Colonic mucosa (tissue), 4 donors: Measurements from ENCODE around the gene SOX5. TPM values are rescaled to one million over a fixed set of nuclear protein-coding genes. Genes with fewer than 3 reads are reported as not detected.
"Not testable (repeated sequence)": the region's sequence is repeated elsewhere in the genome, so short reads cannot be mapped to it uniquely, and the experiment has no call there.

Experiments used
- DNase-seq: peaks from one replicate; pipeline ENCODE4 v3.0.0-alpha.2; 2020
- H3K27ac ChIP-seq: fragments of 200-600 bp; one replicate; pipeline ENCODE4 v1.8.0; 2021
- H3K27me3 ChIP-seq: fragments of 200-600 bp; one replicate; pipeline ENCODE4 v1.8.0; 2021
- H3K36me3 ChIP-seq: fragments of 200-600 bp; one replicate; pipeline ENCODE4 v1.8.0; 2021
- H3K4me1 ChIP-seq: fragments of 200-600 bp; one replicate; pipeline ENCODE4 v1.8.0; 2021; ENCODE audit warnings: mild to moderate bottlenecking
- H3K4me3 ChIP-seq: fragments of 200-600 bp; one replicate; pipeline ENCODE4 v1.8.0; 2021
- H3K9ac ChIP-seq, 2 donors: one replicate each; pipeline ENCODE4 v1.7.0; 2013; ENCODE audit warnings: control low read depth in 2 of 2, low read depth in 2 of 2, low read length in 2 of 2
- H3K9me3 ChIP-seq: fragments of 200-600 bp; one replicate; pipeline ENCODE4 v1.8.0; 2021
- CTCF ChIP-seq: fragments of 200-600 bp; IDR thresholded peaks from one replicate; pipeline ENCODE4 v1.8.0; 2022; ENCODE audit warnings: antibody characterized with exemption, mild to moderate bottlenecking
- intact Hi-C: fragments of 100-400 bp; cut with DNase I; formaldehyde crosslinking; loops from one replicate; pipeline ENCODE4 v1.14.1; 2022
- total RNA-seq, 2 donors: library from RNA; stranded (reverse); fragmentation: NEBNext Ultra II Directional in 1 of 2; extraction: Animal tissue kit (Norgen Biotek cat#: 25700) in 1 of 2; gene quantifications; one replicate each; pipeline ENCODE4 v1.2.1, GENCODE V29; 2021
- donor health status: healthy.
- donor health status: DM: no; HTN: no; CAD: no.
- donor health status: DM: no; HTN: no; CAD: no.

The SOX5 gene
- total RNA-seq, 2 donors from 2014 or later = 1.1 to 1.6 TPM

GRCh38 chr12:23721268-23721667 is 228.2 kb downstream of the SOX5 start:
- H3K9ac ChIP-seq = no peak overlapping the region
- intact Hi-C loops = no loop called here
- no peaks in the 10 kb centered on the region for H3K9me3 ChIP-seq
- H3K27me3 ChIP-seq = no peaks in the 10 kb centered on the region
- H3K36me3 ChIP-seq = no peaks in the 10 kb centered on the region
- no peak for TF ChIP-seq CTCF
- DNase-seq = no peak
- no peak overlapping the region for H3K27ac ChIP-seq
- H3K4me3 ChIP-seq = no peak overlapping the region
- no peaks in the 10 kb centered on the region for H3K4me1 ChIP-seq

GRCh38 chr12:23719493-23719892 is 230.0 kb downstream of the SOX5 start:
- no peaks in the 10 kb centered on the region for H3K36me3 ChIP-seq
- H3K9me3 ChIP-seq = no peaks in the 10 kb centered on the region
- intact Hi-C loops = no loop called here
- no peak for TF ChIP-seq CTCF
- no peak overlapping the region for H3K9ac ChIP-seq
- H3K27me3 ChIP-seq = no peaks in the 10 kb centered on the region
- no peaks in the 10 kb centered on the region for H3K4me1 ChIP-seq
- no peak for DNase-seq
- H3K4me3 ChIP-seq = no peak overlapping the region
- H3K27ac ChIP-seq = no peak overlapping the region

- H3K4me1 ChIP-seq, H3K9me3 ChIP-seq, H3K27me3 ChIP-seq, H3K36me3 ChIP-seq, DNase-seq, H3K4me3 ChIP-seq, intact Hi-C loops, H3K9ac ChIP-seq, H3K27ac ChIP-seq: not testable (repeated sequence)
Measured at GRCh38 chr12:23710361-23710760, 239.1 kb downstream of the SOX5 start.

- no peak overlapping the region for H3K4me3 ChIP-seq
- DNase-seq = no peak
- H3K4me1 ChIP-seq = no peaks in the 10 kb centered on the region
- H3K36me3 ChIP-seq = no peaks in the 10 kb centered on the region
- H3K27me3 ChIP-seq = no peaks in the 10 kb centered on the region
- H3K27ac ChIP-seq = no peak overlapping the region
- no peaks in the 10 kb centered on the region for H3K9me3 ChIP-seq
- no peak overlapping the region for H3K9ac ChIP-seq
- TF ChIP-seq CTCF = no peak
- intact Hi-C loops = no loop called here
Measured at GRCh38 chr12:23708185-23708837, 241.2 kb downstream of the SOX5 start.

- DNase-seq = no peak
- H3K36me3 ChIP-seq = no peaks in the 10 kb centered on the region
- no peak overlapping the region for H3K4me3 ChIP-seq
- TF ChIP-seq CTCF = no peak
- H3K9ac ChIP-seq = no peak overlapping the region
- H3K27me3 ChIP-seq = no peaks in the 10 kb centered on the region
- H3K4me1 ChIP-seq = no peaks in the 10 kb centered on the region
- intact Hi-C loops = no loop called here
- H3K27ac ChIP-seq = no peak overlapping the region
- H3K9me3 ChIP-seq = no peaks in the 10 kb centered on the region
Measured at GRCh38 chr12:23707270-23707669, 242.2 kb downstream of the SOX5 start.

GRCh38 chr12:23704992-23705943 is 244.2 kb downstream of the SOX5 start:
- no peak for TF ChIP-seq CTCF

More at GRCh38 chr12:23704992-23705943, 244.2 kb downstream of the SOX5 start:
- Histone ChIP-seq H3K27ac (no peak overlapping the region), H3K4me3 (no peak overlapping the region), H3K27me3 (no peaks in the 10 kb centered on the region), H3K4me1 (no peaks in the 10 kb centered on the region), H3K36me3 (no peaks in the 10 kb centered on the region), H3K9ac (no peak overlapping the region), H3K9me3 (no peaks in the 10 kb centered on the region)
- no peak for DNase-seq
- intact Hi-C loops = no loop called here
